Esophagus mucosa (tissue), 1 donor: Measurements from ENCODE around the gene FBLL1. TPM values are rescaled to one million over a fixed set of nuclear protein-coding genes. Genes with fewer than 3 reads are reported as not detected.
"Not testable (repeated sequence)": the region's sequence is repeated elsewhere in the genome, so short reads cannot be mapped to it uniquely, and the experiment has no call there.

Source experiments
- ATAC-seq: fragments of 200-7000 bp; cut with Tn5 transposase; one replicate; pipeline ENCODE4 v1.9.1; 2020
- total RNA-seq: library from RNA; stranded (reverse); gene quantifications from one replicate; pipeline ENCODE4 v1.2.4, GENCODE V29; 2023
- donor health status: DM: yes; HTN: yes; CAD: no.

Gene FBLL1
- not detected for total RNA-seq

GRCh38 chr5:168528521-168529373 is at the start of gene FBLL1:
TSS of gene FBLL1 (plus strand) at chr5:168529305. CDS start at chr5:168529505, 200 bp downstream.
- ATAC-seq = peak; percentile 24

DNA sequence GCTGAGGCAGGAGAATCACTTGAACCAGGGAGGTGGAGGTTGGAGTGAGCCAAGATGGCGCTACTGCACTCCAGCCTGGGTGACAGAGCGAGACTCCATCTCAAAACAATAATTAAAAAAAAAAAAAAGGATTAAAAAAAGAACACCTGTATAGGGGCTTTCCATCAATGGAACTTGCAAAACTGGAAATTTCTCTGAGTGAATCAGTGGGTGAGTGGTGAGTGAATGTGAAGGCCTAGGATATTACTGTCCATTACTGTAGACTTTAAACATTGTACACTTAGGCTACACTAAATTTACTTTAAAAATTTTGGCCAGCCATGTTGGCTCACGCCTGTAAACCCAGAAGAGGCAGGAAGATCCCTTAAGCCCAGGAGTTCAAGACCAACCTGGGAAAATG is 48.5 kb upstream of the FBLL1 start:
- peak; percentile 42 for ATAC-seq

- ATAC-seq = no peak
Measured at GRCh38 chr5:168481330-168481788, 47.7 kb upstream of the FBLL1 start.

DNA sequence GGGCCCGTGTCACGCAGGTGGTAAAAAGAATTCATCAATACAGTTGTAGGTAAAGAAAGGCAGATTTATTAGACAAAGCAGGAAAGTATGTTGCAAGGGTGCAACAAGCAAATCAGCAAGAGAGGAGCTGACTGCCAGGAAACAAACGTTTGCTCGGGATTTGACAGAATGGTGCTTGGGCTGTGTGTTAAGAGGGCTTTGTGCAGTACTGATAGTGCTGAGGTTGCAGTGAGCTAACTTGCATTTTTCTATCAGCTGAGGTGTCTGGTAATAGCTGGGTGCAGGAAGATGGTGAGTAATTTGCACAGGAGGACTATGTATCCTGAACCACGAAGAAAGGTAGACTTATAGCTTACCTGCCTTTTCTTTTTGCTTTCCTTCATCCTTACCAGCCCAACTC is 46.7 kb upstream of the FBLL1 start:
- no peak for ATAC-seq

DNA sequence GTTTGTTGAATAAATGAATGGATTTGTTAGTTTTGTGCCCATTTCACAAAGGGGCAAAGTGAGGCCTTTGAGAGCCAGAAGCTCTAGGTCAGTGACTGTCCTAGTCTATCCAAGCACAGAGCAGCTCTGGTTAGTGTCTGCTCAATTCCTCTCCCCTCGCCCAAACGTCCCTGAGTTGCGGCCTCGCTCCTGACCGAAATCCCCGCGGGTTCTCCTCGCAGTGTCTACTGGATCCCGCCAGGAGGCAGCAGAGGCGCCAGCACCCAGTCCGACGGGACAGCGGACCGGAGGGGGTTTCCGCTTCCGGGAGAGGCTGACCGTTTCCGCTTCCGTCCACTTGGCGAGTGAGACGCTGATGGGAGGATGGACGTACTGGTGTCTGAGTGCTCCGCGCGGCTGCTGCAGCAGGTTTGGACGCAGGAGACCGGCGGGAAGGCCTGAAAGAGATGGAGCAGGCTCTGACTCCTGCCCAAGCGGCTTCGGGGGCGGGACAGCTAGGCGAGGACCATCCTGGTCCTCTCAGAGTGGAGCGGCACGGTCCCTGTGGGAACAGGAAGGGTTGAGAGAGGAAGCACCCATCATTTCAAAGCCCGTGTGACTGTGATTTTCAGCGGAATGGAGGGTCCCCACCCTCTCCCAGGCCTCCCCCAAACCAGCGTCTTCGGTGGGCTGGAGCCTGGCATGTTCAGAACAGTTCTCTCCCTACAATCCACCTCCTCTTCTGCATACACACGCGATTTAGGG is 42.8 kb upstream of the FBLL1 start, which contains the start of gene RARS1:
Gene RARS1, plus strand, starts transcription at position 336 of the 744 bp plus-strand sequence. Its CDS starts 28 bp downstream, at position 364.
- ATAC-seq = peak; percentile 99

- no peak for ATAC-seq
Measured at GRCh38 chr5:168489059-168489458, 40.0 kb upstream of the FBLL1 start.

- ATAC-seq = no peak
Measured at GRCh38 chr5:168494057-168494555, 35.0 kb upstream of the FBLL1 start.

- ATAC-seq = no peak
Measured at GRCh38 chr5:168502563-168503237, 26.4 kb upstream of the FBLL1 start.

DNA sequence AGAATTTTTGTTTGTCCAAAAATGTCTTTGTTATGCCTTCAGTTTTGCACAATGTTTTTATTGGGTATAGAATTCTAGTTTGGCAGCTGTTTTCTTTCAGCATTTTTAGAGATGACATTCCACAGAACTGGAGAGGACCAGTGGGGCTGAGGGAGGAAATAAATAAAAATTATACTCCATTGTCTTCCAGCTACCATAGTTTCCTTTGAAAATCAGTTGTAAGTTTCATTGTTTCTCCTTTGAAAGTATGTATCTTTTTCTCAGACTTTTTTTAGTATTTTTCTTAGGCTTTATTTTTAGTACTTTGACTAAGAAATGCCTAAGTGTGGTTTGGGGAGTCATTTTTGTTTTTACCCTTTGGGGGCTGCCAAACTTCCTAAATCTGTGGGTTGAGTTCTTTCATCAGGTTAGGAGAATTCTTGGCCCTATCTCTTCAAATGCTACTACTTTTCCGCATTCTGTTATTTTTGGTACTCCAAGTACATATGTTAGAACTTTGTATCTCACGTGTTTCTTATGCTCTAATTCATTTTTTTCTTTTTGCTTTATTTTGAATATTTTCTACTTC is 15.2 kb upstream of the FBLL1 start:
- no peak for ATAC-seq

DNA sequence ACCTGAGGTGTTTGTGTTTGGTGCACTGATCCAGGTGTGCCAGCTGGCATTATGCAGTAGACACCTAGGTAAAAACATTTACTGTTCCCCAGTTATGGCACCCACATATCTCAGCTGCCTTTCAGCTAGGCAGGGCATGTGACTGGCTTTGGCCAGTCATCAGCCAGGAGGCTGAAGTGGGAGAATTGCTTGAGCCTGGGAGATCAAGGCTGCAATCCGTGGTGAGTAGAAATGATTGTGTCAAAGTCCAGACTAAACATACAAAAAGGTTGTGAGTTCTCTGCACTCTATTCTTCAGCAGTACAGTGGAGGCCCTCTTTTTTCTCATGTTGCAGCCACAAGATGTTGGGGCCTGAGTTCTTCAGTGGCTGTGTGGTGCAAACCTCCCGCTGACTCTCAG is 3.2 kb upstream of the FBLL1 start:
- no peak for ATAC-seq

DNA sequence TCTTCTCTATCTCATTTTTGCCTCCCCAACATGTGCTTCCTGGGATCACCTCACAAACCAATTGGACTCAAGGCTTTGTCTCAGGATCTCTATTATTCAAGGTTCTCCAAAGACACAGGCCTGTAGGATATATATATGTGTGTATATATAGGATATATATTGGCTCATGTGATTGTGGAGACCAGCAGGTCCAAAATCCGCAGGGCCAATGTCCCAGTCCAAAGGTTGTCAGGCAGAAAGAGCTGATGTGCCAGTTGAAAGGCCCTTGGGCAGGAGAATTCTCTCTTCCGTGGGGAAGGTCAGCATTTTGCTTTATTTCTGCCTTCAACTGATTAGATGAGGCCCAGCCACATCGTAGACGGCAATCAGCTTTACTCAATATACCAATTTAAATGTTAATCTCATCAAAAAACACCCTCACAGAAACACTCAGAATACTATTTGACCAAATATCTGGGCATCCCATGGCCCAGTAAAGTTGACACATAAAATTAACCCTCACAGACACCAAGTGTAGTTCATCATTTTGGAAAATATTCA is 1.3 kb upstream of the FBLL1 start:
- no peak for ATAC-seq

DNA sequence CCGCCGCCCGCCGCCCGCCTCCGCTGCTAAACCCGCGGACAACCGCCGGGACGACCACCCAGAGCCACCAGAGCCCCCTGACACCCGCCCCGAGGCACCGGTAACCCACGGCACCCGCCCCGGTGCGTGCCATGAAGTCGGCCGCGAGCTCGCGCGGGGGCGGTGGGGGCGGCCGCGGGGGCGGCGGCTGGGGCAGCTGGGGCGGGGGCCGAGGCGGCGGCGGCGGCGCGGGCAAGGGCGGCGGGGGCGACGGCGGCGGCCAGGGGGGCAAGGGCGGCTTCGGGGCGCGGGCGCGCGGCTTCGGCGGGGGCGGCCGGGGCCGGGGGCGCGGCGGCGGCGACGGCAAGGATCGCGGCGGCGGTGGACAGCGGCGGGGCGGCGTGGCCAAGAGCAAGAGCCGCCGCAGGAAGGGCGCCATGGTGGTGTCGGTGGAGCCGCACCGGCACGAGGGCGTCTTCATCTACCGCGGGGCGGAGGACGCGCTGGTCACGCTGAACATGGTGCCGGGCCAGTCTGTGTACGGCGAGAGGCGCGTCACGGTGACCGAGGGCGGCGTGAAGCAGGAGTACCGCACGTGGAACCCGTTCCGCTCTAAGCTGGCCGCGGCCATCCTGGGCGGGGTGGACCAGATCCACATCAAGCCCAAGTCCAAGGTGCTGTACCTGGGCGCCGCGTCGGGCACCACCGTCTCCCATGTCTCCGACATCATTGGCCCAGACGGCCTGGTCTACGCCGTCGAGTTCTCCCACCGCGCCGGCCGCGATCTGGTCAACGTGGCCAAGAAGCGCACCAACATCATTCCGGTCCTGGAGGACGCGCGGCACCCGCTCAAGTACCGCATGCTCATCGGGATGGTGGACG is 499 bp downstream of the FBLL1 start:
- ATAC-seq = no peak

GRCh38 chr5:168530621-168531150 is 1.6 kb downstream of the FBLL1 start:
- no peak for ATAC-seq

DNA sequence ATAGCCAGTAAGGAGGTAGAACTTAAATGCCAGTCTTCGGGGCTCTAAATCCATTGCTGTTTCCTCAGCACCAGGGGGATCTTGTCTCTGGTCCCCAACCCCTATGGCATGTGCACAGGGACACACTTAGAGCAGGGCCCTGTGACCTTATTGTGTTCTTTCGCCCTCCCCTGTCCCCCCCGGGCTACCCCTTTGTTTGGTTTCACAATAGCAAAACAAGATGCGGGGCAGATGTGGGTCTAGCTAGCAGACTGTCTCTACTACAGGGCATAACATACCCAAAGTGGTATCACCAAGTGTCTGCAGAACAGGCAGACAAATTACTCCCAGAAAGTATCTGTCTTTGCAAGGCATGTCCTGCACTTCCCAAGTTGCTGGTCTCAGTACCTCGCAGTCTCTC is 2.1 kb downstream of the FBLL1 start:
- no peak for ATAC-seq

GRCh38 chr5:168531987-168532864 is 3.1 kb downstream of the FBLL1 start:
- ATAC-seq = no peak

GRCh38 chr5:168534351-168534750 is 5.2 kb downstream of the FBLL1 start:
- ATAC-seq = not testable (repeated sequence)

GRCh38 chr5:168537176-168537575 is 8.1 kb downstream of the FBLL1 start:
- no peak for ATAC-seq

- ATAC-seq = no peak
Measured at GRCh38 chr5:168549554-168549953, 20.4 kb downstream of the FBLL1 start.

DNA sequence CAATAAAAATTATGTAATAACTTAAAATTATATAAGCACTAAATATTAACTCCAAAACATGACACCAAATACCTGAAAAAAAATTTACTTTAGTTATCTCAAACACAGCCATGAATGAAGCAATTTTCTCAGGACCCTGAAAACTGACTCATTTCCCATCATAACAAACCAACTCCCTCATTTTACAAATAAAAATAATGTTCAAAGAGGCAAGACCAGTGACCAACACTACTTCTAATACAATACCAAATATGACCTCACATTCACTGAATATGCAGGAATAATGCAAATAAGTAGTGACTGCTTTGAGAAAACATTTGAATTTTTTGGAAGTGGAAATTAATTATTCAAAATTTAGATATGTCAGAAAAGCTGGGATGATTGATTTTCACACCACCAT is 21.6 kb downstream of the FBLL1 start:
- no peak for ATAC-seq

GRCh38 chr5:168552146-168552545 is 23.0 kb downstream of the FBLL1 start:
- no peak for ATAC-seq
